Ovary (tissue), 9 donors: Measurements from ENCODE around the gene SH3GL1. TPM values are rescaled to one million over a fixed set of nuclear protein-coding genes. Genes with fewer than 3 reads are reported as not detected.

Experiments used
- DNase-seq, 5 donors: peaks; one replicate each; pipeline ENCODE4 v3.0.0-alpha.2; 2019 to 2020
- H3K27ac ChIP-seq, 2 donors: fragments of 200-600 bp; one replicate each; pipeline versions ENCODE4 v1.5.1 to v1.8.0; 2019 to 2022
- H3K27me3 ChIP-seq: fragments of 200-600 bp; one replicate; pipeline ENCODE4 v1.8.0; 2022
- H3K36me3 ChIP-seq: fragments of 200-600 bp; sonication (generic); one replicate; pipeline ENCODE4 v1.5.1; 2019
- H3K4me1 ChIP-seq: one replicate; pipeline ENCODE4 v1.8.1; 2013; ENCODE audit warnings: mild to moderate bottlenecking, moderate library complexity; ENCODE audit not compliant: insufficient read depth
- H3K4me3 ChIP-seq: fragments of 200-600 bp; sonication (generic); one replicate; pipeline ENCODE4 v1.5.1; 2017
- H3K9me3 ChIP-seq, 2 donors: fragments of 200-600 bp in 1 of 2; sonication (generic) in 1 of 2; one replicate each; pipeline versions ENCODE4 v1.5.1 to v1.8.1; 2013 to 2019; ENCODE audit warnings: mild to moderate bottlenecking in 1 of 2, moderate library complexity in 1 of 2
- EP300 ChIP-seq: sonication (generic); formaldehyde crosslinking; IDR thresholded peaks from one replicate; pipeline ENCODE4 v1.6.1; 2017; ENCODE audit warnings: antibody characterized with exemption
- POLR2A ChIP-seq: fragments of 450-650 bp; IDR thresholded peaks from one replicate; pipeline ENCODE4 v1.6.1; 2017; ENCODE audit warnings: antibody characterized with exemption, mild to moderate bottlenecking, moderate library complexity
- WGBS, 3 donors: extraction: QIAGEN DNeasy Blood & Tissue Kit in 1 of 3; methylation state at CpG; one replicate each; pipeline versions ENCODE4 v1.1.5 to v1.1.7; 2013 to 2017; 5-methylcytosine and 5-hydroxymethylcytosine counted together
- intact Hi-C, 4 donors: fragments of 100-400 bp; cut with DNase I; formaldehyde crosslinking; loops; one replicate each; pipeline versions ENCODE4 v1.11.0 to v1.15.1; 2022 to 2023
- polyA plus RNA-seq, 2 donors: library from polyadenylated mRNA; stranded (reverse); fragments of 200-250 nt in 1 of 2; fragments of 350-450 nt in 1 of 2; fragmentation: Illumina TruSeq in 1 of 2; extraction: RNeasy Lipid Tissue Mini Kit (QIAGEN cat#74804) in 1 of 2; gene quantifications; one replicate each; pipeline ENCODE4 v1.2.3, GENCODE V29; 2013 to 2014
- total RNA-seq, 7 donors: library from RNA; depleted of rRNA in 2 of 7; stranded (reverse); fragments of >200 nt in 2 of 7; fragmentation: NEBNext Ultra II Directional in 3 of 7; extraction: Animal tissue kit (Norgen Biotek cat#: 25700) in 3 of 7; gene quantifications; one replicate each; pipeline versions ENCODE4 v1.1.0 to v1.2.4, GENCODE V29; 2016 to 2023
- TF ChIP-seq, protein P1 (sequence below), 3 donors: fragments of 450-650 bp in 2 of 3; fragments of 200-600 bp in 1 of 3; IDR thresholded peaks; one replicate each; pipeline versions ENCODE4 v1.5.1 to v1.8.0; 2016 to 2022; ENCODE audit warnings: antibody characterized with exemption in 3 of 3, mild to moderate bottlenecking in 1 of 3
- donor health status: DM: no; HTN: no; CAD: no; lungs with moderate emphysema.
- donor health status: DM: no; HTN: no; CAD: no.
- donor health status: Bipolar disorder and iron deficiency.
- donor health status: DM: yes; HTN: yes; CAD: no.
- donor health status: DM: no; HTN: no; CAD: no.
- donor health status: DM: yes; HTN: yes; CAD: no.

SH3GL1 gene
- total and polyA plus RNA-seq, 9 donors: 6.9 to 88.6 (median 59.9) TPM

DNA sequence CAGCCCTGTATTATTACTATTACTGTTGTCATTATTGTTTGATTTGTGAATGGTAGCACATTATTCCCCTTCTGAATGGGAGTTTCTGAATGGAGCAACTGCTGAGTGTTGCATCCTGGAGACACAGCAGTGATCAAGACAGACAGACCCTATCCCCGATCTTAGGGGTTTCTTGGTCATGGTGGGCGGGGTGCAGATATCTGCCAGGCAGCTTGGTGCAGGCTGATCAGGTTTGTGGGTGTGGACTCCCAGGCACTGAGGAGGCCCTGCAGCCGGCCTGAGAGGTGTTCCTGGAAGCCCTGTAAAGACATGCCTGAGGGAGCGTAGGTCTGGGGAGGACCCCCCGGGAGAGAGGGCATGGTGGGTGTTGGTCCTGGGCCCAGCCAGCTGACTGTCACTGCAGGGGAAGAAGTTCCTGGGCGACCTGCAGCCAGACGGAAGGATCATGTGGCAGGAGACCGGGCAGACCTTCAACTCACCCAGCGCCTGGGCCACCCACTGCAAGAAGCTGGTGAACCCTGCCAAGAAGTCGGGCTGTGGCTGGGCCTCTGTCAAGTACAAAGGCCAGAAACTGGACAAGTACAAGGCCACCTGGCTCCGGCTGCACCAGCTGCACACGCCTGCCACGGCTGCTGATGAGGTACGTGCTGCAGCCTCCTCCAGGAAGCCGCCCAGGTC, 54.9 kb downstream of the SH3GL1 start:
- no peak overlapping the region for H3K4me3 ChIP-seq
- no peaks in the 10 kb centered on the region for H3K36me3 ChIP-seq
- peak in 1 of 5 donors; percentile 24 for DNase-seq
- WGBS, 3 donors: 72 to 86% (median 82%) methylated on average over 15 of the region's 15 CpGs
- no peaks in the 10 kb centered on the region for H3K27me3 ChIP-seq
- no peaks in the 10 kb centered on the region for H3K9me3 ChIP-seq
- TF ChIP-seq, protein P1, sequence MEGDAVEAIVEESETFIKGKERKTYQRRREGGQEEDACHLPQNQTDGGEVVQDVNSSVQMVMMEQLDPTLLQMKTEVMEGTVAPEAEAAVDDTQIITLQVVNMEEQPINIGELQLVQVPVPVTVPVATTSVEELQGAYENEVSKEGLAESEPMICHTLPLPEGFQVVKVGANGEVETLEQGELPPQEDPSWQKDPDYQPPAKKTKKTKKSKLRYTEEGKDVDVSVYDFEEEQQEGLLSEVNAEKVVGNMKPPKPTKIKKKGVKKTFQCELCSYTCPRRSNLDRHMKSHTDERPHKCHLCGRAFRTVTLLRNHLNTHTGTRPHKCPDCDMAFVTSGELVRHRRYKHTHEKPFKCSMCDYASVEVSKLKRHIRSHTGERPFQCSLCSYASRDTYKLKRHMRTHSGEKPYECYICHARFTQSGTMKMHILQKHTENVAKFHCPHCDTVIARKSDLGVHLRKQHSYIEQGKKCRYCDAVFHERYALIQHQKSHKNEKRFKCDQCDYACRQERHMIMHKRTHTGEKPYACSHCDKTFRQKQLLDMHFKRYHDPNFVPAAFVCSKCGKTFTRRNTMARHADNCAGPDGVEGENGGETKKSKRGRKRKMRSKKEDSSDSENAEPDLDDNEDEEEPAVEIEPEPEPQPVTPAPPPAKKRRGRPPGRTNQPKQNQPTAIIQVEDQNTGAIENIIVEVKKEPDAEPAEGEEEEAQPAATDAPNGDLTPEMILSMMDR (IDR thresholded peaks at IDR 0.05): no peak
- no peak for TF ChIP-seq EP300
- no peak for TF ChIP-seq POLR2A
- no peak overlapping the region for H3K27ac ChIP-seq
- intact Hi-C loops: loop anchor here in 1 of 4 donors (10.0 kb wide), 1 partner anchor 81 kb away; no protein-coding TSS in a partner anchor
- H3K4me1 ChIP-seq: peaks cover 5% of the 10 kb centered on the region

DNA sequence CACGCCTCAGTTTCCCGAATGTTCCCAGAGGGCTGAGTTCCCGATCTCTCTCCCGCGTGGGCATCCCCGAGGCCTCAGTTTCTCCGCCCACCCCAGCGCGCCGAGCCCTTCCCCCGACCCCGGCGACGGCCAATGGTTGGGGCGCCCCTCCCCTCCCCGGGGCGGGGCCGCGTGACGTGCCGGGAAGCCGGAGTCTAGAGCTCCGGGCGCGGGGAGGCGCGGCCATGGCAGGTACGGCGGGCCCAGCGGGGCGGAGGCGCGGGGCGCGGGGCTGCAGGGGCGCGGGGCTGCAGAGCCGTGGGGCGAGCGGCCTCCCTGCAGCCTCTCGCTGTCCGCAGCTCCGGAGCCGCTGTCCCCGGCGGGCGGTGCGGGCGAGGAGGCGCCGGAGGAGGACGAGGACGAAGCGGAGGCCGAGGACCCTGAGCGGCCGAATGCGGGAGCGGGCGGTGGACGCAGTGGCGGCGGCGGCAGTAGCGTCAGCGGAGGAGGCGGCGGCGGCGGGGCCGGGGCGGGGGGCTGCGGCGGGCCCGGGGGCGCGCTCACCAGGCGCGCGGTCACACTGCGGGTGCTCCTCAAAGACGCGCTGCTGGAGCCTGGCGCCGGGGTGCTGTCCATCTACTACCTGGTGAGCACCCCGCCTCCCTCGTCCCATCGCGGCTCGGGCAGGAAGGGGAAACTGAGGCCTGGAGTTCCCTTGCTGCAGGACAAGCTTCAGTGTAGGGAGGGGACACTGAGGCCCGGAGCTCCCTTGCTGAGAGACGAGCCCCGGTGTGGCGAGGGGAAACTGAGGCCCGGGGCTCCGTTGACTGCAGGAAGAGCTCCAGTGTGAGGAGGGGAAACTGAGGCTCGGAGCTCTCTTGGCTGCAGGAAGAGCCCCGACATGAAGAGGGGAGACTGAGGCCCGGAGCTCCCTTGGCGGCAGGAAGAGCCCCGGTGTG, 56.7 kb downstream of the SH3GL1 start, which contains the start of gene MPND:
Gene MPND, plus strand, starts transcription at position 193 of the 938 bp plus-strand sequence. Its CDS starts 32 bp downstream, at position 225.
- no peaks in the 10 kb centered on the region for H3K27me3 ChIP-seq
- intact Hi-C loops: loop anchor here in 2 of 4 donors (5.0 to 10.0 kb wide), 2 partner anchors 59 to 79 kb away; partner anchors contain the start of genes CHAF1A (in 1 of the 2) and SH3GL1 (in 1 of the 2)
- no peaks in the 10 kb centered on the region for H3K9me3 ChIP-seq
- peak; percentile 91 to 94 (median 92) for DNase-seq
- H3K4me3 ChIP-seq: peak within 1 kb of the TSS; percentile 72
- WGBS, 3 donors: 2 to 15% (median 7%) methylated on average over 32 to 99 of the region's 101 CpGs
- no peaks in the 10 kb centered on the region for H3K36me3 ChIP-seq
- H3K27ac ChIP-seq: peak within 1 kb of the TSS; percentile 83 to 86
- TF ChIP-seq EP300: no peak
- TF ChIP-seq, protein P1 (IDR thresholded peaks at IDR 0.05): no peak
- no peak for TF ChIP-seq POLR2A
- H3K4me1 ChIP-seq: peaks cover 8% of the 10 kb centered on the region

DNA sequence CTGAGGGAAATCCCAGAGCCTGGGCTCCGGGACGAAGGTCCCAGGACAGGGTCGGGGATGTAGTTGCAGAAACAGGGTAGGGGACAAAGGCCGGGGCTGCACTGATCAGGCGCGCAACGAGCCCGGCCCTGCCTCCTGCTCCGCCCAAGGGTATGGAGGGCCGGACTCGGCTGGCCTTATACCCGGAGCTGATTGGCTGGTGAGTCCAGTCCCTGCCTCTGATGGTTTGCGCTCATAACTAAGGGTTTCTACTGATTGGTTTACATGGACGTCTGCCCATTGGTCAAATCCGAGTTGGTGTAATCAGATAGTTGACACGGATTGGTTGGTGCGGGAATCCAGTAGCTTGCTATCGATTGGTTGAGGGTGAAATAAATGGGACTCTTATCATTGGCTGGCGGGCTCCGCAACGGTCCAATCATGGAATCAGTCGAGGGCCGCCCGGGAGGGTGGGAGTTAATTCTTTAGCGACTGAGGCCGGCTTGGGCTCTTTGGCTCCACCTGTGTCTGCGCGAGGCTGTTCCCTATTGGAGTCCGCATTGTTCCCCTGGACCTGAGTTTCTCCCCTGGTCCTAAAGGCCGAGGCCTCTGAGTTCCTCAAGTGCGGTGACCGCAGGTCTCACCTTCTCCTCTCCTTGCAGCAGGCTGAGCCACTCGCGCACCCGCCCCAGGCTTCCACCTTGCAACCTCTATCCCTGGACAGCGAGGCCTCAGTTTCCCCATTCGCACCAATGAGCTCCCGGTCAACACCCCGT, 57.6 kb downstream of the SH3GL1 start:
- intact Hi-C loops: loop anchor here in 2 of 4 donors (5.0 to 10.0 kb wide), 2 partner anchors 60 to 78 kb away; partner anchors contain the start of genes CHAF1A (in 1 of the 2) and SH3GL1 (in 1 of the 2)
- 0 to 1% (median 1%) methylated on average over 38 to 39 of the region's 39 CpGs for WGBS, 3 donors

More for the DNA sequence above, 57.6 kb downstream of the SH3GL1 start:
- Histone ChIP-seq H3K4me3 (peak overlapping the region; percentile 72), H3K9me3 (no peaks in the 10 kb centered on the region), H3K36me3 (no peaks in the 10 kb centered on the region), H3K27ac (peak overlapping the region; percentile 83 to 86), H3K4me1 (peaks cover 9% of the 10 kb centered on the region), H3K27me3 (no peaks in the 10 kb centered on the region)
- TF ChIP-seq POLR2A (peak; percentile 96), EP300 (no peak)
- TF ChIP-seq, protein P1 (IDR thresholded peaks at IDR 0.05): no peak
- DNase-seq: peak; percentile 93 to 97 (median 95)
